KMS-11 (cell line): ENCODE data around the gene SLC66A3.
A peak's percentile ranks its signal among the peaks of the same experiment; 100 is the strongest.

ENCODE experiments used
- H2AFZ ChIP-seq: fragments of 200-600 bp; sonication (generic); 2 replicates; pipeline ENCODE4 v1.6.1; 2016; ENCODE audit warnings: antibody characterized with exemption, mixed run types, low read depth
- H3K27ac ChIP-seq: fragments of 200-600 bp; sonication (generic); 2 replicates; pipeline ENCODE4 v1.6.1; 2016; ENCODE audit warnings: mild to moderate bottlenecking, mixed run types
- H3K27me3 ChIP-seq: fragments of 200-600 bp; sonication (generic); 2 replicates; pipeline ENCODE4 v1.6.1; 2017; ENCODE audit warnings: mild to moderate bottlenecking, low read depth, mixed run types, moderate library complexity; ENCODE audit not compliant: insufficient read depth
- H3K36me3 ChIP-seq: fragments of 200-600 bp; sonication (generic); 2 replicates; pipeline ENCODE4 v1.6.1; 2017; ENCODE audit warnings: mild to moderate bottlenecking, mixed run types; ENCODE audit not compliant: insufficient read depth
- H3K4me1 ChIP-seq: fragments of 200-600 bp; sonication (generic); 2 replicates; pipeline ENCODE4 v1.6.1; 2016; ENCODE audit warnings: mild to moderate bottlenecking, low read depth, mixed run types; ENCODE audit not compliant: poor library complexity, severe bottlenecking
- H3K4me2 ChIP-seq: fragments of 200-600 bp; sonication (generic); 2 replicates; pipeline ENCODE4 v1.7.0; 2016; ENCODE audit warnings: mild to moderate bottlenecking, mixed run types
- H3K4me3 ChIP-seq: fragments of 200-600 bp; sonication (generic); IDR thresholded peaks from 2 replicates; pipeline ENCODE4 v1.6.1; 2017; ENCODE audit warnings: low read depth, low read length, mixed read lengths; ENCODE audit not compliant: insufficient read depth
- H3K79me2 ChIP-seq: fragments of 200-600 bp; sonication (generic); 2 replicates; pipeline ENCODE4 v1.6.1; 2016; ENCODE audit warnings: low read depth, mixed run types; ENCODE audit not compliant: insufficient read depth
- H3K9ac ChIP-seq: fragments of 200-600 bp; sonication (generic); 2 replicates; pipeline ENCODE4 v1.6.1; 2016; ENCODE audit warnings: mild to moderate bottlenecking, mixed run types
- H4K20me1 ChIP-seq: fragments of 200-600 bp; sonication (generic); 2 replicates; pipeline ENCODE4 v1.6.1; 2016; ENCODE audit warnings: mild to moderate bottlenecking, mixed run types; ENCODE audit not compliant: insufficient read depth
- CTCF ChIP-seq: fragments of 200-600 bp; sonication (generic); conservative IDR thresholded peaks from 2 replicates; pipeline ENCODE4 v1.6.1; 2017; ENCODE audit warnings: low read depth, mild to moderate bottlenecking, antibody characterized with exemption, low read length, moderate library complexity, mixed read lengths

SLC66A3 gene

GRCh38 chr2:11128243-11128951 is 26.9 kb upstream of the SLC66A3 start:
- no peak overlapping the region for H2AFZ ChIP-seq
- no peaks in the 10 kb centered on the region for H3K36me3 ChIP-seq
- no peaks in the 10 kb centered on the region for H3K27me3 ChIP-seq
- no peak for TF ChIP-seq CTCF
- no peak overlapping the region for H3K27ac ChIP-seq
- H3K4me2 ChIP-seq, result no peak overlapping the region
- H3K4me3 ChIP-seq, result no peak overlapping the region
- H3K79me2 ChIP-seq, result no peaks in the 10 kb centered on the region
- no peaks in the 10 kb centered on the region for H4K20me1 ChIP-seq
- no peak overlapping the region for H3K9ac ChIP-seq
- H3K4me1 ChIP-seq, result peaks cover 46% of the 10 kb centered on the region

GRCh38 chr2:11129598-11130449 is 25.4 kb upstream of the SLC66A3 start:
- no peaks in the 10 kb centered on the region for H3K79me2 ChIP-seq
- no peak overlapping the region; the same call in 1 of the 2 replicates for H3K27ac ChIP-seq
- peak; percentile 47; the same call in 1 of the 2 replicates for TF ChIP-seq CTCF
- H3K4me3 ChIP-seq, result no peak overlapping the region
- H2AFZ ChIP-seq, result peak overlapping the region; percentile 60
- H3K36me3 ChIP-seq, result no peaks in the 10 kb centered on the region
- H4K20me1 ChIP-seq, result no peaks in the 10 kb centered on the region
- H3K9ac ChIP-seq, result peak overlapping the region; percentile 3; the same call in 1 of the 2 replicates
- H3K4me2 ChIP-seq, result peak overlapping the region; percentile 79
- H3K27me3 ChIP-seq, result no peaks in the 10 kb centered on the region
- peaks cover 40% of the 10 kb centered on the region for H3K4me1 ChIP-seq

DNA sequence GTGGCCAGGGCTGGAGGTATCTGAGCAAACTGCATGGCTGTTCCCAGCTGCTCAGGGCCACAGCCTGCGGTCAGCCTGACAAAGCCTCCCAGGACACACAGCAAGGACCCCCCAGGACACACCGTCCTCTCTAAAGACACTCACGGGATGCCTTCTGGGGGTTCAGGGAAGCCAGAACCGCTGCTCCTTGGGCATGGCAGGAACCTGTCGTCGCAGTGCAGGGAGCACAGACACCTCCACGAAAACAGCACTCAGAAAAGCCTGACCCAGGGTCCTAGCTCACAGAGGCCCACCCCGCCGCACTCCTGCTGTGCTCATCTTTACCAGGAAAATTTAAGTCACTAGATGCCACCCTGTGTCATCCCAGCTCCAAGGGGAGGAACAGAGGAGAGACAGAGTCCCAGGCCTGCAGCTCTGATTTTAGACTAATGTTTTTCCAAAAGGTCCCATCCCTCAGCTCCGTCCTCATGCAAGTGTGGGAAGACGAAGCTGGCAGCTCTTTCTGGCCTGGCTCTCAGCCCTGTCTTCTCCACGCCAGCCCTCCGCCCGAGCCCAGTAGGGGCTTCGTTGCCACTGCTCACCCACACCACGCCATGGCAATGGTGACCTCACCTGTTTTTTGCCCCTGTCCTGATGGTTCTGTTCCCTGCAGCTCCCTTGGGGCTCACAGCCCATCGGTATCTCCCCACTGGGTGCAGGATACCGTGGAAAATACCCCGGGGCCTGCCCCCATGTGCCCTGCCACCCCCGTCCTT is 23.9 kb upstream of the SLC66A3 start:
- no peak overlapping the region for H2AFZ ChIP-seq
- no peaks in the 10 kb centered on the region for H3K79me2 ChIP-seq
- no peak overlapping the region; the same call in 1 of the 2 replicates for H3K4me2 ChIP-seq
- TF ChIP-seq CTCF, result no peak
- no peak overlapping the region for H3K9ac ChIP-seq
- no peak overlapping the region for H3K27ac ChIP-seq
- H3K36me3 ChIP-seq, result no peaks in the 10 kb centered on the region
- peaks cover 39% of the 10 kb centered on the region for H3K4me1 ChIP-seq
- no peaks in the 10 kb centered on the region for H3K27me3 ChIP-seq
- no peak overlapping the region for H3K4me3 ChIP-seq
- H4K20me1 ChIP-seq, result no peaks in the 10 kb centered on the region

GRCh38 chr2:11132036-11132671 is 23.1 kb upstream of the SLC66A3 start:
- H3K4me3 ChIP-seq, result no peak overlapping the region

More at GRCh38 chr2:11132036-11132671, 23.1 kb upstream of the SLC66A3 start:
- Histone ChIP-seq H3K4me2 (peak overlapping the region; percentile 59), H4K20me1 (no peaks in the 10 kb centered on the region), H3K27me3 (no peaks in the 10 kb centered on the region), H3K27ac (no peak overlapping the region), H3K79me2 (no peaks in the 10 kb centered on the region), H3K36me3 (no peaks in the 10 kb centered on the region), H2AFZ (peak overlapping the region; percentile 98), H3K4me1 (peaks cover 39% of the 10 kb centered on the region), H3K9ac (no peak overlapping the region)
- no peak for TF ChIP-seq CTCF
